Adrenal gland (tissue), 5 donors: ENCODE data around the gene NUP37.

Experiments used
- POLR2A ChIP-seq, 2 donors: fragments of 450-650 bp; IDR thresholded peaks; one replicate each; pipeline ENCODE4 v1.6.1; 2017; ENCODE audit warnings: antibody characterized with exemption in 2 of 2, mild to moderate bottlenecking in 2 of 2, moderate library complexity in 1 of 2
- TF ChIP-seq, protein P1 (sequence below), 6 experiments: fragments of 450-650 bp in 4 of 6; fragments of 200-600 bp in 2 of 6; sonication (generic) in 1 of 6; IDR thresholded peaks; 1 replicate in 5 of 6; 2 replicates in 1 of 6; pipeline versions ENCODE4 v1.5.1 to v1.8.0; 2016 to 2021; ENCODE audit warnings: antibody characterized with exemption in 6 of 6, mild to moderate bottlenecking in 2 of 6, moderate library complexity in 1 of 6
- donor health status: DM: no; HTN: no; CAD: no.

- TF ChIP-seq, protein P1, sequence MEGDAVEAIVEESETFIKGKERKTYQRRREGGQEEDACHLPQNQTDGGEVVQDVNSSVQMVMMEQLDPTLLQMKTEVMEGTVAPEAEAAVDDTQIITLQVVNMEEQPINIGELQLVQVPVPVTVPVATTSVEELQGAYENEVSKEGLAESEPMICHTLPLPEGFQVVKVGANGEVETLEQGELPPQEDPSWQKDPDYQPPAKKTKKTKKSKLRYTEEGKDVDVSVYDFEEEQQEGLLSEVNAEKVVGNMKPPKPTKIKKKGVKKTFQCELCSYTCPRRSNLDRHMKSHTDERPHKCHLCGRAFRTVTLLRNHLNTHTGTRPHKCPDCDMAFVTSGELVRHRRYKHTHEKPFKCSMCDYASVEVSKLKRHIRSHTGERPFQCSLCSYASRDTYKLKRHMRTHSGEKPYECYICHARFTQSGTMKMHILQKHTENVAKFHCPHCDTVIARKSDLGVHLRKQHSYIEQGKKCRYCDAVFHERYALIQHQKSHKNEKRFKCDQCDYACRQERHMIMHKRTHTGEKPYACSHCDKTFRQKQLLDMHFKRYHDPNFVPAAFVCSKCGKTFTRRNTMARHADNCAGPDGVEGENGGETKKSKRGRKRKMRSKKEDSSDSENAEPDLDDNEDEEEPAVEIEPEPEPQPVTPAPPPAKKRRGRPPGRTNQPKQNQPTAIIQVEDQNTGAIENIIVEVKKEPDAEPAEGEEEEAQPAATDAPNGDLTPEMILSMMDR (IDR thresholded peaks at IDR 0.05), result no peak
- no peak for TF ChIP-seq POLR2A (IDR thresholded peaks at IDR 0.05)
These were observed 68.4 kb downstream of the NUP37 start for GRCh38 chr12:102051431-102051965.
